IPS-18a (cell line): ENCODE measurements around the gene TRABD2B.

Source experiments
- H3K27ac ChIP-seq: one replicate; pipeline ENCODE4 v1.5.1; 2013; ENCODE audit warnings: low read length
- H3K27me3 ChIP-seq: one replicate; pipeline ENCODE4 v1.6.1; 2013; ENCODE audit warnings: mild to moderate bottlenecking, low read length; ENCODE audit not compliant: control insufficient read depth, insufficient read depth
- H3K36me3 ChIP-seq: one replicate; pipeline ENCODE4 v1.6.1; 2013; ENCODE audit warnings: low read depth, low read length; ENCODE audit not compliant: control insufficient read depth
- H3K4me1 ChIP-seq: one replicate; pipeline ENCODE4 v1.6.1; 2013; ENCODE audit warnings: low read depth, low read length; ENCODE audit not compliant: control insufficient read depth
- H3K4me3 ChIP-seq: one replicate; pipeline ENCODE4 v1.5.1; 2013; ENCODE audit warnings: low read length
- H3K9ac ChIP-seq: one replicate; pipeline ENCODE4 v1.6.1; 2013; ENCODE audit warnings: mild to moderate bottlenecking, low read length, moderate library complexity
- H3K9me3 ChIP-seq: one replicate; pipeline ENCODE4 v1.6.1; 2013; ENCODE audit warnings: low read depth, low read length; ENCODE audit not compliant: control insufficient read depth

The TRABD2B gene

DNA sequence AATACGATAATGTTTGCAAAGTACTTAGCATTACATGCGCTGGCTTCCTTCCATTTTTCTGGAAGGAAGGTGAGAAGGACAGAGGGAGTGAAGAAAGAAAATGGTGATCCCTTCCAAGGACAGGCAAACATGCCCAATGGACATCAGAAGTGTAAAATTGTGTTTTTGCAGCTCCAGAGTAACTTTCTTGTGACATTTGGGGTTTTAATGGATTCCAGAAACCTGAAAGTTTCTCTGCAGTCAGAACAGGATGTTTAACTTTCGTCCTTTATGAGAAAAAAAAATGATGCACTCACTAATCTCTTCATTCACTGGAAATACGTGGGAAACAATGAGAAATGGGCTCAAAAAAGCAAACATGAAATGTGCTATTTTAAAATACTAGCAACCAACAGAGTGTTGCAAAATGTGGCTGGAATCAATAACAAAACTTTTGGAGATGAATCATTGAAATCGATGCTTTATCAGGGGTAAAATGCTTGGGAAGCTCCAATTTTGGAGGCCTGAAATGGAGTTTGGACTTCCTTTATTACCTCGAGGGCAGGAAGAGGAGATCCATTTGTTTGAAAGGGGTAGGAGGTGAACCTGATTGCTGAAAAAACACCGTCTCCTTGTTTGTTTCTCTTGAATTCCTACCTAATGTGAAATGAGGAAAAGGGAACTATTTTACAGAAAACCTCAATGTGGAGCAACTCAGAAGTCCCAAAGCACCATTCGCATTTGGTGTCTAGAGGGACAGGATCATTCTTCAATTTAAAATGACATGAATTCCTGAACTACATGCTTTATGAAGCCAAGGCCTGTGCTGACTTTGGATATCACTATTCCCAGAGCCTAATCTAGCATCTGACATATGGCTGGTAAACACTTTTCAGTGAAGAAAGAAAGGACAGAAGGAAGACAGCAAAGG, 129.5 kb downstream of the TRABD2B start:
- no peaks in the 10 kb centered on the region for H3K27me3 ChIP-seq
- no peaks in the 10 kb centered on the region for H3K4me1 ChIP-seq
- no peak overlapping the region for H3K9ac ChIP-seq
- H3K36me3 ChIP-seq, result no peaks in the 10 kb centered on the region
- no peaks in the 10 kb centered on the region for H3K9me3 ChIP-seq
- H3K4me3 ChIP-seq, result no peak overlapping the region
- H3K27ac ChIP-seq, result no peak overlapping the region

- H3K27me3 ChIP-seq, result no peaks in the 10 kb centered on the region
- no peak overlapping the region for H3K9ac ChIP-seq
These were observed 130.4 kb downstream of the TRABD2B start for GRCh38 chr1:47866601-47867437.

DNA sequence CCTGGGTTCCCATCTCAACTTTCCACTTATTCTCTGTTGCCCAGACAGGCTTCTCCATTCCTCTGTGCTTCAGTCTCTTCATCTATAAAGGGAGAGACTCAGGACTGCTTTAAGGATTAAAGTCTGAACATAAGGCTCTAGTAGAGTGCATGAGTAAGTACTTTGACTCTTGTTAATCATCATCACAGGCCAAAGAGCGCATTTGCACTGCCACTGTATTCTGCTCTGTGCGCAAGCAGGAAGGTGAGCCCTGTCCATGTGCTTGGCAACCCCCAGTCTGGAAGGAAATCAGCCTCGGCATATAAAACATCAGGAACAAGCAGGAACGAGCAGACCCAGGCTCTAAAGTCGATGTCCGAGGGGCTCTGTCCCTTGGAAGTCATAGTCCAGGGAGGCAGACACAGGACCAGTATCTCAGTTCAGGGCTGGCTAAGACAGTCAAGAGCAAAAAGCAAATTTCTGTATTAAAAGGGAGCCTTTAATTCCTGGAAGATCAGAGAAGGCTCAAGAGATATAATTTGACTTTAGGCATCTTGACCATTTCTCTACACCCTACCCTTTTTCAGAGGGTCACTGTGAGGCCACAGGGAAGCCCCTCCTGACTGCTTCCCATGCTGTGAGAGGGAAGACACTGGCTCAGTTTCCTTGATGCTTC, 131.2 kb downstream of the TRABD2B start:
- Histone ChIP-seq H3K27ac (no peak overlapping the region), H3K36me3 (no peaks in the 10 kb centered on the region), H3K9ac (no peak overlapping the region), H3K27me3 (no peaks in the 10 kb centered on the region), H3K9me3 (peaks cover 4% of the 10 kb centered on the region), H3K4me3 (no peak overlapping the region), H3K4me1 (no peaks in the 10 kb centered on the region)

More at GRCh38 chr1:47866601-47867437, 130.4 kb downstream of the TRABD2B start:
- H3K4me1 ChIP-seq, result no peaks in the 10 kb centered on the region
- no peaks in the 10 kb centered on the region for H3K36me3 ChIP-seq
- no peak overlapping the region for H3K27ac ChIP-seq
- H3K4me3 ChIP-seq, result no peak overlapping the region
- H3K9me3 ChIP-seq, result peaks cover under 1% of the 10 kb centered on the region

- no peaks in the 10 kb centered on the region for H3K36me3 ChIP-seq
- no peaks in the 10 kb centered on the region for H3K27me3 ChIP-seq
- no peak overlapping the region for H3K4me3 ChIP-seq
- no peak overlapping the region for H3K9ac ChIP-seq
- peaks cover 4% of the 10 kb centered on the region for H3K9me3 ChIP-seq
- H3K4me1 ChIP-seq, result peaks cover 6% of the 10 kb centered on the region
- no peak overlapping the region for H3K27ac ChIP-seq
These were observed 138.0 kb downstream of the TRABD2B start for GRCh38 chr1:47859092-47859743.

- peaks cover 6% of the 10 kb centered on the region for H3K4me1 ChIP-seq
- H3K4me3 ChIP-seq, result no peak overlapping the region
- no peak overlapping the region for H3K27ac ChIP-seq
- no peaks in the 10 kb centered on the region for H3K27me3 ChIP-seq
- no peaks in the 10 kb centered on the region for H3K36me3 ChIP-seq
- H3K9ac ChIP-seq, result no peak overlapping the region
- peaks cover 4% of the 10 kb centered on the region for H3K9me3 ChIP-seq
These were observed 140.2 kb downstream of the TRABD2B start for GRCh38 chr1:47856996-47857395.

GRCh38 chr1:47855230-47855629, 142.0 kb downstream of the TRABD2B start:
- Histone ChIP-seq H3K9ac (no peak overlapping the region), H3K4me1 (peaks cover 6% of the 10 kb centered on the region), H3K27ac (no peak overlapping the region), H3K9me3 (no peaks in the 10 kb centered on the region), H3K4me3 (no peak overlapping the region), H3K27me3 (no peaks in the 10 kb centered on the region), H3K36me3 (no peaks in the 10 kb centered on the region)

DNA sequence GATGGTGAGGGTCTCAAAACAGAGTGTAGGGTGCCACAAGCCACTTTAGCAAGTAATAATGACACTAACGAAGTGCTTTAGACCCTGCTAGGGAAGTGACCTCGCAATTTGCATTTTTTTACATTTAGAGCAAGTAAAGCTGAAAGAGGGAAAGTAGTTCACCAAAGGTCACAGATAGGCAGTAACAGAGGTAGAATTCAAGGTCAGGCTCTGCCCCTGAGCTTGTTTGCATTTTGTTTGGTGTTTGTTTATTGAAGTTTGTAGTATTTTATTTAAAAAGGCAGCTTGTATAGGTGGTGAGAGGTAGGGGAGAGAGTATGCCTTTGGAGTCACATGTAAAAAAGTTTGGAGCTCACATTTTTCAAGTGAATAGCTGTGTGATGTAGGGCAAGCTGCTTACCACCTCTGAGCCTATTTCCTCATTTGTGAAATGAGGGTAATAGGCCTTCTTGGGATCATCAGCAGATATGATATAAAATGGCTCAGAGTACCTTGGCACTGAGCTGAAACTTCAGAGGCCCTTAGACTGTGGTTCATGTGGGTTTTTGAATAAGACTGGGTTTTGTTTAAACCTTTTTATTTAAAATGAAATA, 142.5 kb downstream of the TRABD2B start:
- Histone ChIP-seq H3K27me3 (no peaks in the 10 kb centered on the region), H3K4me3 (no peak overlapping the region), H3K36me3 (no peaks in the 10 kb centered on the region), H3K9ac (no peak overlapping the region), H3K9me3 (no peaks in the 10 kb centered on the region), H3K4me1 (peaks cover 6% of the 10 kb centered on the region), H3K27ac (no peak overlapping the region)

DNA sequence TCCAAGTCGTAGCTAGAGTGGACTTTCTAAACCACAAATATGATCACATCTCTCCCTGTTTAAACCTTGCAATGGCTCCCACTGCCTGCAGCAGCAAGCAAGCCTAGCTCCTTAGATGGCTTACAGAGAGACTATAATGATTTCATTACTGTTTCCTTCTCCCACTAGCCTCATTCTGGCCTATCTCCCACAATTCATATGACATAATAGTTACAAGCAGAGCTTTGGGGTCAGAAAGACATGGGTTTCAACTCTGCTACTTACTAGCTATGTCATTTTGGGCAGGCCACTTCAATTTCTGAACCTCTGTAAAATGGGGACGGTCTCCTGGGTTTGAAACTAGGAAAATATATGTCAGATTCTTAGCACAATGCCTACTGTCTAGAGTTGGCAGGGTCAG, 143.3 kb downstream of the TRABD2B start:
- Histone ChIP-seq H3K9ac (no peak overlapping the region), H3K9me3 (no peaks in the 10 kb centered on the region), H3K27me3 (no peaks in the 10 kb centered on the region), H3K36me3 (no peaks in the 10 kb centered on the region), H3K4me1 (peaks cover 6% of the 10 kb centered on the region), H3K27ac (no peak overlapping the region), H3K4me3 (no peak overlapping the region)

DNA sequence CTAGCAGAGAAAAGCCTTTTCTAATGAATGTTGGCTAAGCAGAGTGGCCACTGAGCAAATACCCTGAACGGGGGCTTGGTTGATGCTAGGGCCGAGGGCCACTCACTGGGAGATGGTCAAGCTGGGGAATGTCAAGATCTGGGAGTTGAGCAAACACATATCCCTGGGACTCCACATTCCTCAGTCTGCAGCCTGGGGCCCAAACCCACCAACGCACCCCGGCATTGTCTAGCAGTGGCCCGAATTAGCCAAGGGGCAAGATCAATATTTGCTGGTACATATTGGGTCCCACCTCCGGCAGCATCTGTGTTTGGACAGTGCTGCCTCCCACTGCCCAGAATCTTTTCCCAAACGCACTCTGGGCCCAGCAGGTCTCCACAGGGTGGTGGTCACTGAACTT, 144.1 kb downstream of the TRABD2B start:
- Histone ChIP-seq H3K9ac (no peak overlapping the region), H3K4me3 (no peak overlapping the region), H3K36me3 (no peaks in the 10 kb centered on the region), H3K27ac (no peak overlapping the region), H3K9me3 (no peaks in the 10 kb centered on the region), H3K4me1 (peaks cover 6% of the 10 kb centered on the region), H3K27me3 (no peaks in the 10 kb centered on the region)

GRCh38 chr1:47852006-47852718, 145.0 kb downstream of the TRABD2B start:
- Histone ChIP-seq H3K36me3 (no peaks in the 10 kb centered on the region), H3K4me3 (no peak overlapping the region), H3K4me1 (peaks cover 6% of the 10 kb centered on the region), H3K27me3 (no peaks in the 10 kb centered on the region), H3K9me3 (no peaks in the 10 kb centered on the region), H3K9ac (no peak overlapping the region), H3K27ac (no peak overlapping the region)
